GM12878 (cell line): ENCODE data around the gene BRINP2.

Experiments
- BRCA1 ChIP-seq: IDR thresholded peaks from 2 replicates; pipeline ENCODE4 v1.6.1; 2011; ENCODE audit warnings: low read depth, low read length, improper control_type of control experiment
- EP300 ChIP-seq, 2 experiments: fragments of 150-350 bp in 1 of 2; IDR thresholded peaks; 2 replicates each; pipeline ENCODE4 v1.6.1; 2011 to 2012; ENCODE audit warnings: low read depth in 2 of 2, low read length in 2 of 2, borderline replicate concordance in 1 of 2, improper control_type of control experiment in 1 of 2, inconsistent platforms in 1 of 2; ENCODE audit not compliant: control insufficient read depth in 1 of 2
- EZH2 ChIP-seq: IDR thresholded peaks from 2 replicates; pipeline ENCODE4 v1.6.1; 2012; ENCODE audit warnings: low read depth, mild to moderate bottlenecking, control low read depth, inconsistent platforms, low read length, borderline replicate concordance; ENCODE audit not compliant: control insufficient read depth
- FOS ChIP-seq: IDR thresholded peaks from 3 replicates; pipeline ENCODE4 v1.6.1; 2011; ENCODE audit warnings: borderline replicate concordance; ENCODE audit not compliant: insufficient read length; ENCODE audit errors: extremely low read depth
- MEF2A ChIP-seq: IDR thresholded peaks from 2 replicates; pipeline ENCODE4 v1.6.1; 2011; ENCODE audit warnings: low read depth, mild to moderate bottlenecking, low read length, moderate library complexity; ENCODE audit not compliant: insufficient read depth
- MTA2 ChIP-seq: fragments of 450-650 bp; IDR thresholded peaks from 2 replicates; pipeline ENCODE4 v1.6.1; 2016; ENCODE audit warnings: low read depth, mild to moderate bottlenecking, moderate library complexity
- RFX5 ChIP-seq: IDR thresholded peaks from 2 replicates; pipeline ENCODE4 v1.6.1; 2011; ENCODE audit warnings: low read depth, low read length, improper control_type of control experiment
- SMC3 ChIP-seq: IDR thresholded peaks from 2 replicates; pipeline ENCODE4 v1.6.1; 2011; ENCODE audit warnings: low read length, improper control_type of control experiment, borderline replicate concordance
- STAT3 ChIP-seq: IDR thresholded peaks from 2 replicates; pipeline ENCODE4 v1.6.1; 2011; ENCODE audit warnings: low read depth, low read length, improper control_type of control experiment
- TAF1 ChIP-seq: IDR thresholded peaks from 2 replicates; pipeline ENCODE4 v1.6.1; 2011; ENCODE audit warnings: mild to moderate bottlenecking, low read depth, low read length, borderline replicate concordance
- ZNF274 ChIP-seq: IDR thresholded peaks from one replicate; pipeline ENCODE4 v1.8.0; 2011; ENCODE audit not compliant: insufficient read length, insufficient read depth
- TF ChIP-seq, protein P1 (sequence below), 3 experiments: IDR thresholded peaks in 2 of 3; conservative IDR thresholded peaks in 1 of 3; 2 replicates each; pipeline ENCODE4 v1.5.1; 2011; ENCODE audit warnings: low read depth in 3 of 3, low read length in 3 of 3, mild to moderate bottlenecking in 3 of 3, control low read depth in 2 of 3, moderate library complexity in 2 of 3, inconsistent platforms in 1 of 3, mixed read lengths in 1 of 3; ENCODE audit not compliant: control insufficient read depth in 2 of 3, insufficient read depth in 1 of 3; ENCODE audit errors: extremely low read depth in 1 of 3
- TF ChIP-seq, protein P2 (sequence below): fragments of 450-650 bp; IDR thresholded peaks from 2 replicates; pipeline ENCODE4 v1.6.1; 2017; ENCODE audit warnings: antibody characterized with exemption, mild to moderate bottlenecking, moderate library complexity

DNA sequence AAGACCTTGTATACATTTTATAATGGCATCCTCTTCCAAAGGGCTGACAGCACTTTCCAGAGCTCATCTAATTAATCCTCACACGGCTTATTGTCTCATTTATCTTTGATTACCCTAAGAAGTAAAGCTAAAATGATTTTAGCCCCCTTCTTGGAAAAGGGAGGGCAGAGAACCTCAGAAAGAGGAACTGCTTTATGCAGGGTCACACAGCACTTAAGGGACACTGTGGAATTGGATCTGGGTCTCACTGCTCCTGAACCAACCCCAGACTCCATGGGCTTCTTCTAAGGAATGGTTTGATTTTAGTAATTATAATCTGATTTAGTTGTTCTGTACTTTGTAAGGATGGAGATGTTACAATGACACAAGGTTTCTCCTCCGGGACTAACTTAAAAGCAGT, 3.2 kb downstream of the BRINP2 start:
- TF ChIP-seq MTA2 (no peak), MEF2A (no peak), TAF1 (no peak), BRCA1 (no peak), SMC3 (no peak), ZNF274 (no peak), RFX5 (no peak), EP300 (IDR thresholded peaks at IDR 0.05; ENCODE audit: borderline replicate concordance in 1 of 2, control insufficient read depth in 1 of 2, low read depth in 2 of 2, low read length in 2 of 2) (no peak), EZH2 (no peak), FOS (no peak), STAT3 (no peak)
- TF ChIP-seq, protein P1, sequence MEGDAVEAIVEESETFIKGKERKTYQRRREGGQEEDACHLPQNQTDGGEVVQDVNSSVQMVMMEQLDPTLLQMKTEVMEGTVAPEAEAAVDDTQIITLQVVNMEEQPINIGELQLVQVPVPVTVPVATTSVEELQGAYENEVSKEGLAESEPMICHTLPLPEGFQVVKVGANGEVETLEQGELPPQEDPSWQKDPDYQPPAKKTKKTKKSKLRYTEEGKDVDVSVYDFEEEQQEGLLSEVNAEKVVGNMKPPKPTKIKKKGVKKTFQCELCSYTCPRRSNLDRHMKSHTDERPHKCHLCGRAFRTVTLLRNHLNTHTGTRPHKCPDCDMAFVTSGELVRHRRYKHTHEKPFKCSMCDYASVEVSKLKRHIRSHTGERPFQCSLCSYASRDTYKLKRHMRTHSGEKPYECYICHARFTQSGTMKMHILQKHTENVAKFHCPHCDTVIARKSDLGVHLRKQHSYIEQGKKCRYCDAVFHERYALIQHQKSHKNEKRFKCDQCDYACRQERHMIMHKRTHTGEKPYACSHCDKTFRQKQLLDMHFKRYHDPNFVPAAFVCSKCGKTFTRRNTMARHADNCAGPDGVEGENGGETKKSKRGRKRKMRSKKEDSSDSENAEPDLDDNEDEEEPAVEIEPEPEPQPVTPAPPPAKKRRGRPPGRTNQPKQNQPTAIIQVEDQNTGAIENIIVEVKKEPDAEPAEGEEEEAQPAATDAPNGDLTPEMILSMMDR (IDR thresholded peaks at IDR 0.05 in 2 of 3, conservative IDR thresholded peaks at IDR 0.05 in 1 of 3; ENCODE audit: control insufficient read depth in 2 of 3, extremely low read depth in 1 of 3, insufficient read depth in 1 of 3, low read depth in 3 of 3, low read length in 3 of 3) = no peak
- TF ChIP-seq, protein P2, sequence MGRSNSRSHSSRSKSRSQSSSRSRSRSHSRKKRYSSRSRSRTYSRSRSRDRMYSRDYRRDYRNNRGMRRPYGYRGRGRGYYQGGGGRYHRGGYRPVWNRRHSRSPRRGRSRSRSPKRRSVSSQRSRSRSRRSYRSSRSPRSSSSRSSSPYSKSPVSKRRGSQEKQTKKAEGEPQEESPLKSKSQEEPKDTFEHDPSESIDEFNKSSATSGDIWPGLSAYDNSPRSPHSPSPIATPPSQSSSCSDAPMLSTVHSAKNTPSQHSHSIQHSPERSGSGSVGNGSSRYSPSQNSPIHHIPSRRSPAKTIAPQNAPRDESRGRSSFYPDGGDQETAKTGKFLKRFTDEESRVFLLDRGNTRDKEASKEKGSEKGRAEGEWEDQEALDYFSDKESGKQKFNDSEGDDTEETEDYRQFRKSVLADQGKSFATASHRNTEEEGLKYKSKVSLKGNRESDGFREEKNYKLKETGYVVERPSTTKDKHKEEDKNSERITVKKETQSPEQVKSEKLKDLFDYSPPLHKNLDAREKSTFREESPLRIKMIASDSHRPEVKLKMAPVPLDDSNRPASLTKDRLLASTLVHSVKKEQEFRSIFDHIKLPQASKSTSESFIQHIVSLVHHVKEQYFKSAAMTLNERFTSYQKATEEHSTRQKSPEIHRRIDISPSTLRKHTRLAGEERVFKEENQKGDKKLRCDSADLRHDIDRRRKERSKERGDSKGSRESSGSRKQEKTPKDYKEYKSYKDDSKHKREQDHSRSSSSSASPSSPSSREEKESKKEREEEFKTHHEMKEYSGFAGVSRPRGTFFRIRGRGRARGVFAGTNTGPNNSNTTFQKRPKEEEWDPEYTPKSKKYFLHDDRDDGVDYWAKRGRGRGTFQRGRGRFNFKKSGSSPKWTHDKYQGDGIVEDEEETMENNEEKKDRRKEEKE = no peak
